ENCODE data around the gene ACSBG1.
"Not testable (repeated sequence)": the region's sequence is repeated elsewhere in the genome, so short reads cannot be mapped to it uniquely, and the experiment has no call there.

ACSBG1 gene

GRCh38 chr15:78249131-78249530 lies 14.8 kb upstream of the ACSBG1 start:
- DNase-seq, result no peak

DNA sequence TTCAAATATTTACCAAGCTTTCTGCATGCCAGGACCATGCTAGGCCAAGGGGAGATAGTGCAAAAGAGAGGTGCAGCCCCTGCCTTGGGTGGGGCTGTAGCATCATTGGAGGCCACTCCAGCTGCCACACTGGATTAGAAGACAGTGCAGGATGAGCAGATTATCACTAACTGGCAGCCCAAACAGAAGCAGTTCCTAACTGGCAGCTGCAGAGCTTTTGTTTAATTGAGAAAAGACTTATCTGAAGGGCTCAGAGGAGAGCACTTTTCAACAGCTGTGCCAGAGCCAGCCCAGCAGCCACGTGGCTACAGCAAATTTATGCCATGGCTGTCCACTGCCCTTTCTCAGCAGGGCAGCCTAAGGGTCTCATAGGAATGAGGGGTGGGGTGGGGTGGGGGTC lies 13.5 kb upstream of the ACSBG1 start:
- no peak for DNase-seq

- DNase-seq, result not testable (repeated sequence)
Measured at GRCh38 chr15:78245976-78246620, 11.7 kb upstream of the ACSBG1 start.

- DNase-seq, result not testable (repeated sequence)
Measured at GRCh38 chr15:78245392-78245791, 11.0 kb upstream of the ACSBG1 start.

DNA sequence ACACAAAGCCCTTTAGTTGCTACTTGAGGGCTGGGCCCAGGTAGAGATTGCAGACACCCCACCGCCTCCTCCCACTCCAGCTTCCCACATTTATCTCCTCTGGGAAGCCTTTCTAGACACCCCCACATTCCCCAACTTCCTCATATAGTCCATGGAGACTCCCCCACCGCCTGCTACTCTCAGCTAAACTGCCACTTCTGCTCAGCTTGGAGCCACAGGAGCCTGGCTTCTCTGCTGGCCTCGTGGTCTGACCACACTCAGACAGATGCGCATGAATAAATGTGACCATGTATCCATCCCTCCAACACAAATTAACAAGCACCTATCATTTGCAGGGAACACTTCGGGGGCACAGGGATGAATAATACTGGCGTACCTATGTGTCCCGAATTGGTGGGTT lies 10.5 kb upstream of the ACSBG1 start:
- no peak for DNase-seq

GRCh38 chr15:78244101-78244500 lies 9.7 kb upstream of the ACSBG1 start:
- DNase-seq, result no peak

GRCh38 chr15:78243491-78243941 lies 9.2 kb upstream of the ACSBG1 start:
- DNase-seq, result peak in 1 of 2 experiments; percentile 52

DNA sequence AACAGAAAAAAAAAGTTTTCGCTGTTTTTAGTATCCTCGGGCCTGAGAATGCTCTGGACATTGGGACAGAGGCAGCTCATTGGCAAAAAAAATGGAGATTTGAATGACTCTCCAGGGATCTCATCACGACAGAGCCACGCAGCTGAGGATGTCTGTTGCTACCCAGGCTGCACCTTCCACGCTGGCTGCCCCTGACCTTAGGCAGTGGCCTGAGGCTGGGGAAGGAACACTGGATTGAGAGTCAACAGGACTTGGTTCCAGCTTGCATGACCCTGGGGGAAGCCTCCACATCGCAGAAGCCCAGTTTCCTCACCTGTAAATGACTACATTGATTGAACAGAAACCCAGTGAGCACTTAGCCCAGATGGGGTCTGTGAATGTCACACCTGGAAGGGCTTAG lies 8.7 kb upstream of the ACSBG1 start:
- DNase-seq, result peak in 1 of 2 experiments; percentile 8

GRCh38 chr15:78242128-78242527 lies 7.8 kb upstream of the ACSBG1 start:
- peak in 1 of 2 experiments; percentile 24 for DNase-seq

GRCh38 chr15:78241017-78241416 lies 6.7 kb upstream of the ACSBG1 start:
- peak; percentile 41 to 81 for DNase-seq

GRCh38 chr15:78239811-78240210 lies 5.4 kb upstream of the ACSBG1 start:
- no peak for DNase-seq

DNA sequence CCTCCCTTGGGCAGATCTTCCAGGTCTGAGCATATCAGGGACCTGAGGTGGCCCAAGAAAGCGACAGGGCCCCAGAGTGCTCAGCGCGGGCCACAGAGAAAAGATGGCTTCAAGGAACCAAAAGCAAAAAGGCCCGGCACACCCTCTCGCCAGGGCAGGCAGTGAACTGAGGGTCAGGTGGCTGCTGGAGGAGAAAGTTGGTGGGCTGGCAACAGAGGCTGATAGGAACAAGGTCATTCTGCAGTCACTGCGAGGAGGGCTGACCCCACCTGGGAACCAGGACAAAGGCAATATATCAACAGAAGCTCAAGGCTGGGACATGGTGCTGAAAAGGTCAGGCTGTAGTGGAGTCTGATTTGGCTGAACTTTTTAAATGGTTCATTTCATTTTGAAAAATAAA lies 2.8 kb upstream of the ACSBG1 start:
- DNase-seq, result no peak

- no peak for DNase-seq
Measured at GRCh38 chr15:78236491-78236890, 2.1 kb upstream of the ACSBG1 start.

DNA sequence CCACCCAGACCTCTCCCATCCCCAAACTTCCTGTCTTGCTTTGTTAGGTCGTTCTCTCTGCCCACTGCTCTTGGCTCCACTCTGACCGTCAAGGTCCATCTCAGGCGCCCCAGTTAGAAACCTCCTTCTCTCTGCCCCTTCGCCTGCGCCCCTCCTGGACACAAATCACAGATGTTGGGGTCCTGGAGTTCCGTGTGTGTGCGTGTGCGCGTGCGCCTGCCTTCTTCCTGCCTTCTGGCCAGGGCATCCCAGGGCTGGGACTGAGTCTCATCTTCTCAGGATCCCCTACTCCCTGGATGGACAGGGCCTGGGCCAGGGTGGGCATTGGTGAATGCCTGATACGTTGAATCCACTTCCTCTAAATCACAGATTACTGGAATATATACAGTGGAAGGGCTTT lies 869 bp downstream of the ACSBG1 start:
- DNase-seq, result no peak

DNA sequence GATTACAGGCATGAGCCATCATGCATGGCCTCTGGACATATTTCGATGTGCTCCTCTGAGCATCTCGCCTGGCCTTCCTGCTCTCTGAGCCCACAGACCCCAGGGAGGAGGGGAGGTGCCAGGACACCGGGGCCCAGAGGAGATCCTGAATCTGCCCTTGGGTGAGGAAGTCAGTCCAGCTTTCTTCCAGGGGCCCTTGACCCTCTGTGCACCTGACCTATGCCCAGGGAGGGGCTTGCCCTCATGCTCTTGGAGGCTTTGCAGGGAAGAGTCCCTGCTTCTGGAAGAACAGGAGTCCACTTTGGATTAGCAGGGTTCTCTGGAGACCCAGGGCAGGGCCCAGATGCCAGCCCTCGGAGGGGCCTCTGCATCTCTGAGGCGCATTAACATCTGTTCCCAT lies 1.4 kb downstream of the ACSBG1 start:
- no peak for DNase-seq

GRCh38 chr15:78229431-78230406 lies 4.6 kb downstream of the ACSBG1 start:
- DNase-seq, result no peak

DNA sequence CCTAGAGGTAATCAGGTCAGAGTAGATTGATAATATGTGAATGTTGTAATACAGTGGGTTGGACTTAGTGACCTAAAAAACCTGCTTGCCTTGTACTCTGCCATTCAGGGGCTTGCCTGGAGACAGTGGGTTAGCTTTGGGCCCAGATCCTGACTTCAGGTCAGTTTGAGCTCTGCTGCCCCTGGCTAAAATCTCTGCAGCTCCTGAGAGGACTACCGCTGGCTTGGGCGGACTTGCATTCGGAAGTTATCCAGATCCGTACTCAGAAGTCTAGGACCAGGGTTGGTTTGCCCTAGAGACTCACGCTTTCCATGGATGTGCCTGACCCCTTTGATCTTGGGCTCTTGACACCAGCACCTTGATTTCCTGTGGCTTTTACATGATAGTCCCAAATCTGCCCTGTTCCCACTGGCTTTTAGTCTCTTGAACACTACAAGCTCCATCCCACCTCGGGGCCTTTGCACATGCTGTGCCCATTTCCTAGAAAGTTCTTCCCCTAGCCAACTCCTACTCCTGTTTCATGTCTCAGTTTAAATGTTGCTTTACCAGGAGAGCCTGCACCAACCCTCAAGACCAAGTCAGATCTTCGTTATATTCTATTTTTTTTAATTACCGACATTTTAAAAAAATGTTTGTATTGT lies 5.9 kb downstream of the ACSBG1 start:
- no peak for DNase-seq

DNA sequence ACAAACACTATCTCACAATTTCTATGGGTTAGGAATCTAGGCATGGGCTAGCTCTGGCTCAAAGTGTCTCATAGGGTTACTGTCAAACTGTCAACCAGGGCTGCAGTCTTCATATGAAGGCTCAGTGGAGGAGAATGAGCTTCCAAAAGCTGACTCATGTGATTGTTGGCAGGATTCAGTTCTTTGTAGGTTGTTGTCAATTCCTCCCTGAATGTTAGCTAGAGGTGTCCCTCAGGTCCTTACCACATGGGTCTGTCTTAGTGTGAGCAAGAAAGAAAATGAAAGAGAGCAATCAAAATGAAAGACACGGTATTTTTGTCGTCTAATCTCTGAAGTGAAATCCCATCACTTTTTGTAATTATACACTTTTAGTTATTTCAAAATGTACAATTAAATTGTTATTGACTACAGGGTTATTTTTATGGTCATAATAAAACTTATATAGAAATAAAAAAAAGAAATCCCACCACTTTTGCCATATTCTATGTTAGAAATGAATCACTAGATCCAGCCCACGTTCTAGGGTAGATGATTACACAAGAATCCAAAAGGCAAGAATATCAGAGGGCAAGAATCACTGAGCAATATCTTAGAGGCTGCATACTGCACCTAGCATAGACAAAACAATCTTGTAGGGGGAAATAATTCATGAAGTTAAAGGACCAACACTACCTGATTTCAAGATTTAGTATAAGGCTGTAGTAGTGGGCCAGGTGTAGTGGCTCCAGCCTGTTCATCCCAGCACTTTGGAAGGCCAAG lies 8.4 kb downstream of the ACSBG1 start:
- DNase-seq, result no peak

DNA sequence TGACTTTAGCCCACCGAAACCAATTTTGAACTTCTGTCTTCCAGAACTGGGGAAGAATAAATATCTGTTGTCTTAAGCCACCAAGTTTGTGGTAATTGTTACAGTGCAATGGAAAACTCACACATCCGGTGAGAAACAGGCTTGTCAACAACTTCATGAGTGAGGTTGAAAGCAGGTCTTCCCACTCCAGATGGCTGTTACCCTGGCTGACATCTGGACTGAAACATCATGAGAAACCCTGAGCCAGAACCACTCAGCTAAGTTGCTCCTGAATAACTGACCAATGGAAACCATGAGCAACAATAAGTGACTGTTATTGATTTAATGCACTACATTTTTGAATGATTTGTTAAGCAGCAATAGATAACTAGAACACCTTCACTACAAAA lies 10.3 kb downstream of the ACSBG1 start:
- DNase-seq, result no peak

DNA sequence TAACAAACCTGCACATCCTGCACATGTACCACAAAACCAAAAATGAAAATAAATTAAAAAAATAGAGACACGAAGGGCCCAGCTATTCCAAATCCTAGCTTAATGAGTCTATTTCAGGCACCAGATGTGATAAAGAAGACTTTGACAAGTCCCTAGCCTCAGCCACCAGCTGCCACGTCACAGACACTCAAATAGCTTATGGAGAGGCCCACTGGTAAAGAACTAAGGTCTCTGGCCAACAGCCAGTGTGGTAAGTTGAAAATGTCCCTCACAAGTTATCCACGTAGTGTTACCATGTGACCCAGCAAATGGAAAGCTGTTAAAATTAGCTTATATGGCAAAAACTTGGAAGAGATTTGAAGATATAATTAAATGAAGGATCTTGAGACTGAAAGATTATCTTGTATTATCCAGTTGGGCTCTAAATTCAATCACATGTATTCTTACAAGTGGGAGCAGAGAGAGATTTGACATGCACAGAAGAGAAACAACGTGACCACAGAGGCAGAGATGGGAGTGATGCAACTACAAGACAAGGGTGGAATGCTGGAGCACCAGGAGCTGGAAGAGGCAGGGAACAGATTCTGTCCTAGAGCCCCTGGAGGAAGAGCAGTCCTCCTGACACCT lies 10.9 kb downstream of the ACSBG1 start:
- no peak for DNase-seq

DNA sequence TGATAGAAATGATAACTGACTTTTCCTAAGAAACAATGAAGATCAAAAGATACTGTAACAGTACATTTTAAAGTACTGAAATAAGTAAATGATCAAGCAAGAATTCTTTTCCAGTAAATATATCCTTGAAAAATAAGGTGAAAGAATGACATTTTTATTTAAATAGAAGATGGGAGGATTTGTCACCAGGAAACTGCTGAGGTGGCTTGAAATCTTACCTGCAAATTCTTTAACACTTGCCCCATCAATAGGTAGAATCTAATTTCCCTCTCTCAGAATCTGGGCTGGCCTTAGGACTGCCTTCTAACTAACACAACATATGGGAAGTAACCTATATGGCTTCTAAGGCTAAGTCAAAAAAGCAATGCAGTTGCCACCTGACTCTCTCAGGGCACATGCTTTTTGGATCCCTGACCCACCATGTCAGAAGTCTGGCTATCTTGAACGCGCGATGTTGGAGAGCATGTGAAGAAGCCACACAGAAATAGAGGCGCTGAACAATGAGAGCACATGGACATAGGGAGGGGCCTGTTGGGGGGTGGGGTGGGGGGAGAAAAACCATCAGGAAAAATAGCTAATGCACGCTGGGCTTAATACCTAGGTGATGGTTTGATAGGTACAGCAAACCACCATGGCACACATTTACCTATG lies 11.5 kb downstream of the ACSBG1 start:
- no peak for DNase-seq

DNA sequence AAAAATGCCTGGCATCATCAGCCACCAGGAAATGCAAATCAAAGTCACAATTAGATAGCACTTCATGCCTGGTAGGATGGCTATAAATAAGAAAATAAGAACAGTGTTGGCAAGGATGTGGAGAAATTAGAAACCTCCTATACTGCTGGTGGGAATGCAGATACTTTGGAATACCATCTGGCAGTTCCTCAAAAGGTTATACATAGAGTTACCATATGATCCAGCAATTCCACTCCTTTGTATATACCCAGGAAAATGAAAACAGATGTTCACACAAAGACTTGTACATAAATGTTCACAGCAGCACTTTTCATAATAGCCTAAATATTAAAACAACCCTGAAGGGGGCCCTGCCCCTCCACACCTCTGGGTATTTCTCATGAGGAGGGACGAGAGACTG lies 13.7 kb downstream of the ACSBG1 start:
- DNase-seq, result peak; percentile 87 to 90

Measured in NCI-H526 (cell line).